ENCODE results near the gene CYREN.

DNA sequence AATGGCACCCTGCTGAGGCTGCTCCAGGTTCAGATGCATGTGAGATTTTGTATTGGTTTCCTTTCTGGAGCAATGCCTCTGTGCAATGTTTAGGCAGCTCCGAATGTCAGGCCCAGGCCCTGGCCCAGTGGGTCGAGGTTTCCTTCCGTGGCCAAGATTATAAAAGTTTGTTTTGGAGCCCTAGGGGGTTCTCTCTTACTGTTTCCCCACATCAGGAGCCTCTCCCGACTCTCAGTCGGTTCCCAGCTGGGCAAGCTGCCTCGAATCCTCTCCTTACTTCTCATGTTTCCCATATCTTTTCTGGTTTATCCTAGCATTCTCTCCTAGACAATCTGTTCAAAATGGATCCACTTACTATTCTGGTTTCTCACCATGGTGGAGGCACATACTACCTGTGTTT lies 11.6 kb downstream of the CYREN start:
- TF ChIP-seq, protein P1, sequence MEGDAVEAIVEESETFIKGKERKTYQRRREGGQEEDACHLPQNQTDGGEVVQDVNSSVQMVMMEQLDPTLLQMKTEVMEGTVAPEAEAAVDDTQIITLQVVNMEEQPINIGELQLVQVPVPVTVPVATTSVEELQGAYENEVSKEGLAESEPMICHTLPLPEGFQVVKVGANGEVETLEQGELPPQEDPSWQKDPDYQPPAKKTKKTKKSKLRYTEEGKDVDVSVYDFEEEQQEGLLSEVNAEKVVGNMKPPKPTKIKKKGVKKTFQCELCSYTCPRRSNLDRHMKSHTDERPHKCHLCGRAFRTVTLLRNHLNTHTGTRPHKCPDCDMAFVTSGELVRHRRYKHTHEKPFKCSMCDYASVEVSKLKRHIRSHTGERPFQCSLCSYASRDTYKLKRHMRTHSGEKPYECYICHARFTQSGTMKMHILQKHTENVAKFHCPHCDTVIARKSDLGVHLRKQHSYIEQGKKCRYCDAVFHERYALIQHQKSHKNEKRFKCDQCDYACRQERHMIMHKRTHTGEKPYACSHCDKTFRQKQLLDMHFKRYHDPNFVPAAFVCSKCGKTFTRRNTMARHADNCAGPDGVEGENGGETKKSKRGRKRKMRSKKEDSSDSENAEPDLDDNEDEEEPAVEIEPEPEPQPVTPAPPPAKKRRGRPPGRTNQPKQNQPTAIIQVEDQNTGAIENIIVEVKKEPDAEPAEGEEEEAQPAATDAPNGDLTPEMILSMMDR (optimal IDR thresholded peaks at IDR 0.05 in 1 of 3, IDR thresholded peaks at IDR 0.05 in 1 of 3, conservative IDR thresholded peaks at IDR 0.05 in 1 of 3; ENCODE audit: extremely low read depth in 1 of 3, insufficient read depth in 2 of 3, low read length in 3 of 3) = no peak
- no peak for TF ChIP-seq EZH2 (IDR thresholded peaks at IDR 0.05; ENCODE audit: low read length)
